ENCODE data around the gene PEMT. TPM values are rescaled to one million over a fixed set of nuclear protein-coding genes. Genes with fewer than 3 reads are reported as not detected.

PEMT gene
- total RNA-seq, 2 experiments from 2014 or later: 11.4 to 12.0 TPM

DNA sequence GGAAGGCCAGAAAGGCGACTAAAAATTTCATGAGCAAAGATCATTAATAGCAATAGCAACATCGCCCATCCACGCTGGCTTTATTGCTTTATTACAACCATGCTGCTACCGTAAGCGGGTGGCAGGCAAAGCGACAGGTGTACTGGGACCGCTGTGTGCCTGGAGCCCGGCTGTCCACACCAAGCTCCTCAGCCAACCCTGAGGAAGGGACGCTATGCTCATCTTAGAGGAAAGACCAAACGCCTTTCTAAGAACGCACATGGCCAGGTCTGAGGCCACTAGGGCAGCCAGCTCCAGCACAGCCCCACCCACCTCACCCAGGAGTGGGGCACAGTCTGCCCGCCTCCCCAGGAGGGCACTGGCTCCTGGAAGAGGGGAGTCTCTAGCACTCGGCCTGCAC is 28.0 kb downstream of the PEMT start:
- TF ChIP-seq, protein P1, sequence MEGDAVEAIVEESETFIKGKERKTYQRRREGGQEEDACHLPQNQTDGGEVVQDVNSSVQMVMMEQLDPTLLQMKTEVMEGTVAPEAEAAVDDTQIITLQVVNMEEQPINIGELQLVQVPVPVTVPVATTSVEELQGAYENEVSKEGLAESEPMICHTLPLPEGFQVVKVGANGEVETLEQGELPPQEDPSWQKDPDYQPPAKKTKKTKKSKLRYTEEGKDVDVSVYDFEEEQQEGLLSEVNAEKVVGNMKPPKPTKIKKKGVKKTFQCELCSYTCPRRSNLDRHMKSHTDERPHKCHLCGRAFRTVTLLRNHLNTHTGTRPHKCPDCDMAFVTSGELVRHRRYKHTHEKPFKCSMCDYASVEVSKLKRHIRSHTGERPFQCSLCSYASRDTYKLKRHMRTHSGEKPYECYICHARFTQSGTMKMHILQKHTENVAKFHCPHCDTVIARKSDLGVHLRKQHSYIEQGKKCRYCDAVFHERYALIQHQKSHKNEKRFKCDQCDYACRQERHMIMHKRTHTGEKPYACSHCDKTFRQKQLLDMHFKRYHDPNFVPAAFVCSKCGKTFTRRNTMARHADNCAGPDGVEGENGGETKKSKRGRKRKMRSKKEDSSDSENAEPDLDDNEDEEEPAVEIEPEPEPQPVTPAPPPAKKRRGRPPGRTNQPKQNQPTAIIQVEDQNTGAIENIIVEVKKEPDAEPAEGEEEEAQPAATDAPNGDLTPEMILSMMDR (IDR thresholded peaks at IDR 0.05): no peak
- H3K9me3 Mint-ChIP-seq: no peaks in the 10 kb centered on the region
- DNase-seq: no peak
- no peaks in the 10 kb centered on the region for H3K4me1 Mint-ChIP-seq (ENCODE audit: low read depth)
- no peaks in the 10 kb centered on the region for H3K9me3 ChIP-seq (ENCODE audit: control insufficient read depth in 1 of 2, insufficient read depth in 1 of 2, low read length in 2 of 2)
- no peak overlapping the region for H3K27ac ChIP-seq (ENCODE audit: low read depth in 1 of 2, low read length in 2 of 2)
- intact Hi-C loops (cut with DNase I, micrococcal nuclease): no loop called here
- CTCF ChIA-PET: no interaction called here
- no peak overlapping the region for H3K4me3 Mint-ChIP-seq
- no peaks in the 10 kb centered on the region for H3K4me1 ChIP-seq (ENCODE audit: insufficient read depth, low read length)
- no peaks in the 10 kb centered on the region for H3K27me3 ChIP-seq (ENCODE audit: control insufficient read depth in 1 of 2, insufficient read depth in 2 of 2, low read length in 2 of 2)
- no peak overlapping the region for H3K27ac Mint-ChIP-seq
- no peaks in the 10 kb centered on the region for H3K36me3 Mint-ChIP-seq (ENCODE audit: low read depth)
- H3K36me3 ChIP-seq (ENCODE audit: insufficient read depth, low read length): no peaks in the 10 kb centered on the region
- no peaks in the 10 kb centered on the region for H3K27me3 Mint-ChIP-seq
- H3K4me3 ChIP-seq (ENCODE audit: low read length): no peak overlapping the region
- POLR2A ChIA-PET: no interaction called here
- ATAC-seq (ENCODE audit: poor library complexity): no peak

DNA sequence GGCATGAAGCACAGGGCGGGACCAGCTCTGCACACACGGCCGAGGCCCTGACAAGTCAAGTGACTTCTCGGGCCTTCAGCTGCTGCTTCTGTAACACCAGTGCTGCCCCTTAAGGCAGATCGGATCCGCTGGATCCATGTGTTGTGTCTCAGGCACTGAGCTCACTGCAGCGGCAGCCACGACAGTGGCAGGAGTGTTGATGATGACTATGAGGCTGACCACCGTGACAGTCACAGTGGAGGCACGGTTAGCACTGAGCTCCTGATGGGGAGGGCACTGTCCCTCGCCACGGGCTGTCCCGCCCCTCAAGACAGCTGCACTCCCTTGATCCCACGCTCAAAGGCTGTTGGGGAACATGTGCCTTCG is 29.4 kb downstream of the PEMT start:
- Mint-ChIP-seq H3K9me3 (no peaks in the 10 kb centered on the region), H3K27me3 (no peaks in the 10 kb centered on the region), H3K4me3 (no peak overlapping the region), H3K4me1 (ENCODE audit: low read depth) (no peaks in the 10 kb centered on the region), H3K36me3 (ENCODE audit: low read depth) (no peaks in the 10 kb centered on the region), H3K27ac (no peak overlapping the region)
- Histone ChIP-seq H3K36me3 (ENCODE audit: insufficient read depth, low read length) (no peaks in the 10 kb centered on the region), H3K4me1 (ENCODE audit: insufficient read depth, low read length) (no peaks in the 10 kb centered on the region), H3K27me3 (ENCODE audit: control insufficient read depth in 1 of 2, insufficient read depth in 2 of 2, low read length in 2 of 2) (no peaks in the 10 kb centered on the region), H3K9me3 (ENCODE audit: control insufficient read depth in 1 of 2, insufficient read depth in 1 of 2, low read length in 2 of 2) (no peaks in the 10 kb centered on the region), H3K4me3 (ENCODE audit: low read length) (no peak overlapping the region), H3K27ac (ENCODE audit: low read depth in 1 of 2, low read length in 2 of 2) (no peak overlapping the region)
- TF ChIP-seq, protein P1 (IDR thresholded peaks at IDR 0.05): no peak
- POLR2A ChIA-PET: no interaction called here
- intact Hi-C loops (cut with DNase I, micrococcal nuclease): no loop called here
- ATAC-seq (ENCODE audit: poor library complexity) (no peak), DNase-seq (no peak)
- CTCF ChIA-PET: no interaction called here

DNA sequence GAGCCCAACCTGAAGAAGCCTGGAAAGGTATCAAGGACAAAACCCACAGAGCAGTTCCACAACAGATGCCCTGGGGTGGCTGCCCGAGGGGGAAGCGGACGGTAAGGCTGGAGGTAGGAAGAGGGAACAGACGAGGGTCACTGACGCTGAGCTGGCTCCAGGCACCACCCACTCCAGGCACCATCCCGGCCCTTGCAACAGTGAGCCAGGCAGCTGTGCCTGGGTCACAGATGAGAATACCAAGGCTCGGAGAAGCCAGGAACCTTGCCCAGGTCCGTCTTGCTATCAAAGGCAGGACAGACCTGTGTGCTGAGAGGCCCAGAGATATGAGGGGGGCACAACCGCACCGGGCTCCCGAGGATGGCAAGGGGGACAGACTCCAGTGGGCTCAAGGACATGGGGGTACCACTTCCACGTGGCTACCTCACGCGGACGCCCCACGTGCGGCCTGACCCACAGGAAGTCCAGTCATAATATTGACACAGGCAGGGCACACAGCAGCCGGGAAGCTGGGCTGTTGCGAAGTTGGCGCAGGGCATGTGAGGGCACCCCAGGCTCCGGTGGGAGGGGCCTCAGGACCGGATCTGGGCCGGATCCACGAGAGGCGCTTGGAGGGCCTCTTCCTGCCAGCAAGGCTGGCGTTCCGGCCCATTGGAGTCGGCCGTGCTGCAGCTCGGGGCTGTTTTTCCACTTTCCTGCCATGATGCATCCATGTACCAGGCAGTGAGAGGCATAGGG is 29.9 kb downstream of the PEMT start:
- DNase-seq (peak in 2 of 14 experiments; percentile 9 to 39), ATAC-seq (ENCODE audit: poor library complexity) (no peak)
- ChIA-PET CTCF (no interaction called here), POLR2A (no interaction called here)
- Histone ChIP-seq H3K4me3 (ENCODE audit: low read length) (no peak overlapping the region), H3K36me3 (ENCODE audit: insufficient read depth, low read length) (no peaks in the 10 kb centered on the region), H3K27ac (ENCODE audit: low read depth in 1 of 2, low read length in 2 of 2) (no peak overlapping the region), H3K27me3 (ENCODE audit: control insufficient read depth in 1 of 2, insufficient read depth in 2 of 2, low read length in 2 of 2) (no peaks in the 10 kb centered on the region), H3K4me1 (ENCODE audit: insufficient read depth, low read length) (no peaks in the 10 kb centered on the region), H3K9me3 (ENCODE audit: control insufficient read depth in 1 of 2, insufficient read depth in 1 of 2, low read length in 2 of 2) (no peaks in the 10 kb centered on the region)
- no peaks in the 10 kb centered on the region for H3K4me1 Mint-ChIP-seq (ENCODE audit: low read depth)
- H3K4me3 Mint-ChIP-seq: no peak overlapping the region
- no peaks in the 10 kb centered on the region for H3K36me3 Mint-ChIP-seq (ENCODE audit: low read depth)
- intact Hi-C loops (cut with DNase I, micrococcal nuclease): no loop called here
- H3K27ac Mint-ChIP-seq: no peak overlapping the region
- TF ChIP-seq, protein P1 (IDR thresholded peaks at IDR 0.05): no peak
- H3K9me3 Mint-ChIP-seq: no peaks in the 10 kb centered on the region
- no peaks in the 10 kb centered on the region for H3K27me3 Mint-ChIP-seq

Measured in CD4-positive, alpha-beta T cell (primary cell).